Measurements from ENCODE around the gene SLAIN2. TPM values are rescaled to one million over a fixed set of nuclear protein-coding genes. Genes with fewer than 3 reads are reported as not detected.

Gene SLAIN2
- total and polyA plus RNA-seq, 5 experiments from 2014 or later: 25.9 to 109 (median 39.3) TPM

DNA sequence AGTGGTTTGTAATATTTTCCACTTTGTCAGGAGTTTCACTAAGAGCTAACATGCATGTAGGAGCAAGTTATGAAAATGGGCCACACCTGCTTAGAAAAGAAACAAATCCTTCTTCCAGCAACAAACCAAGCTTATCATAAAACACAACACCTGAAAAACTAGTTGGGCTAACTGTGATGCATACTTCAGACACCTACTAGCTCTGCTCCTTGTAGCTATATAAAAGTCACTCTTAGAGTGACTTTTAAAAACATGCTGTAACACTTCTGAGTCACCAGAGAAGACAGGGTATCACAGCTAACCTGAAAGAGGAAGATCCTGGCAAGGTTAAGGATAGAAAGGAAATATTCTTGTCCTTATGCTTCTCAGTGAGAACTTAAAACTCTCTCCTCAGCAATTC lies 3.6 kb upstream of the SLAIN2 start:
- Mint-ChIP-seq H3K4me3 (no peak overlapping the region), H3K27me3 (peaks cover 0 to 2% (median 2%) of the 10 kb centered on the region in 5 donors), H3K4me1 (peaks cover 9 to 22% (median 13%) of the 10 kb centered on the region in 4 donors), H3K27ac (no peak overlapping the region), H3K9me3 (no peaks in the 10 kb centered on the region), H3K36me3 (no peaks in the 10 kb centered on the region)
- DNase-seq (no peak), ATAC-seq (no peak)
- POLR2A ChIA-PET: no interaction called here

- H3K9me3 Mint-ChIP-seq: no peaks in the 10 kb centered on the region
- POLR2A ChIA-PET: no interaction called here
- no peaks in the 10 kb centered on the region for H3K36me3 Mint-ChIP-seq
- peaks cover 13 to 40% (median 31%) of the 10 kb centered on the region in 4 donors for H3K4me1 Mint-ChIP-seq
- H3K27me3 Mint-ChIP-seq: no peaks in the 10 kb centered on the region
- DNase-seq (no peak), ATAC-seq (no peak)
- H3K4me3 Mint-ChIP-seq: peak overlapping the region in 3 of 10 donors; percentile 90 to 98 (median 95)
- H3K27ac Mint-ChIP-seq: peak overlapping the region in 4 of 10 donors; percentile 22 to 97 (median 96)
Measured at GRCh38 chr4:48339642-48340041, 1.7 kb upstream of the SLAIN2 start.

GRCh38 chr4:48340276-48340964 lies 909 bp upstream of the SLAIN2 start:
- POLR2A ChIA-PET: interaction anchor here (2.0 kb wide), 1 partner anchor 207 kb away, joined by 6 read pairs; the partner anchor contains the start of gene TXK
- no peaks in the 10 kb centered on the region for H3K9me3 Mint-ChIP-seq
- ATAC-seq (peak; percentile 7 to 9), DNase-seq (peak in 3 of 10 donors; percentile 4 to 18 (median 9))
- H3K27ac Mint-ChIP-seq: peak overlapping the region; percentile 95 to 99 (median 97)
- no peaks in the 10 kb centered on the region for H3K27me3 Mint-ChIP-seq
- peaks cover 18 to 48% (median 39%) of the 10 kb centered on the region in 4 donors for H3K4me1 Mint-ChIP-seq
- H3K36me3 Mint-ChIP-seq: no peaks in the 10 kb centered on the region
- peak overlapping the region; percentile 90 to 99 (median 97) for H3K4me3 Mint-ChIP-seq

DNA sequence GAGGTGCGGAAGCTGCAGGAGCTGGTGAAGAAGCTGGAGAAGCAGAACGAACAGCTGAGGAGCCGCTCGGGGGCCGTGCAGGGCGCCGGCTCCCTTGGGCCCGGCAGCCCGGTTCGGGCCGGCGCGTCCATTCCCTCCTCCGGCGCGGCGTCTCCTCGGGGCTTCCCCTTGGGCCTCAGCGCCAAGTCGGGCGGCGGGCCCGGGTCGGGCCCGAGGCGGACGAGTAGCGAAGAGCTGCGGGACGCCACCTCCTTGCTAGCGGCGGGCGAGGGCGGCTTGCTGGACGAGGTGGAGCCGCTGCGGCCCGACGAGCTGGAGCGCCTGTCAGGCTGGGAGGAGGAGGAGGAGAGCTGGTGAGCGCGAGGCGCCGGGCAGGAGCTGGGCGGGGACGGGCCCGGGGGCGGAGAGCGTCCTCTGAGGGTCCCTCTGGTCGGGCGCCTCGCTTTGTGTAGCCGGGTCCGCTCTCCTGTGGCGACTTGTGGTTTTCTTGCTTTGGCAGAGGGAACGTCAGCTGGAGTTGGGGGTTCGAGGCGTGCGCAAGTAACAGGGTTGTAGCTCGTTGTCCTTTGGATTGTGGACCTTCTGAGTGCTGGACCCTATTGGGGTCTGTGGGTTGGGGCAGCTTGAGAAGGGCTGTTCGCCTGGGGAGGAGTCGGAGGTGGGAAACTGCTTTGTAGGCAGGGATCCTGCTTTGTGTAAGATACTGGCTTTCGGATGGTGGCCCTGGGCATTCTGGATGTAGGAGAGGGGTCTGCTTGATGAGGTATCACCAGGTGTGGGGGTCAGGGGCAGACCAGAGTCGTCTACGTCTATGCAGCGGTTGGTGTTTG lies 662 bp downstream of the SLAIN2 start:
- ATAC-seq: peak; percentile 17 to 28
- no peaks in the 10 kb centered on the region for H3K9me3 Mint-ChIP-seq

GRCh38 chr4:48342606-48342880 lies 1.2 kb downstream of the SLAIN2 start:
- no peak for ATAC-seq
- peaks cover 24 to 64% (median 53%) of the 10 kb centered on the region in 4 donors for H3K4me1 Mint-ChIP-seq

More for the DNA sequence above, 662 bp downstream of the SLAIN2 start:
- POLR2A ChIA-PET: interaction anchor here (0.6 to 2.0 kb wide), 9 partner anchors 15 to 438 kb away, joined by 3 to 8 read pairs (median 3); partner anchors contain the start of genes FRYL, NFXL1 and TXK
- Mint-ChIP-seq H3K27ac (peak overlapping the region; percentile 95 to 99 (median 98)), H3K36me3 (peaks cover 0 to 2% (median 0%) of the 10 kb centered on the region in 3 donors), H3K4me3 (peak overlapping the region; percentile 95 to 99 (median 98)), H3K27me3 (no peaks in the 10 kb centered on the region), H3K4me1 (peaks cover 24 to 62% (median 52%) of the 10 kb centered on the region in 4 donors)
- DNase-seq: peak in 9 of 10 donors; percentile 1 to 69 (median 34)

DNA sequence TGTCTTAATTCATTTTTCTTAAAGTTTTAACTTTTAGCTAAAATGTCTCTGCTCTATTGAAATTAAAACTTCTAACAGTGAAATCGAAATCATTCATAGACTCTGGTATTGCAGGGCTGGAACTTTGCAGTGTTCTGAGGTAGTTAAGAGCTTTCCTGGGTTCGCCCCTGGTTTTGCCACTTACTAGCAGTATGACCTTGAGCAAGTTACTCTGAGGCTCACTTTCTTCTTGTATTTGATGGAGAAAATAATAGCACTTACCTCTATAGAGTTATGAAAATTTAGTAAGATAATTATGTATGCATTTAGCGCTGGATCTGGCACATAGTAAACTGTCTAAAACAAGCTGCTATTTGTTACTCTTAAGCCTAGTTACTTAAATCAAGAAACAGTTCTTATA lies 1.7 kb downstream of the SLAIN2 start:
- ATAC-seq: no peak
- Mint-ChIP-seq H3K9me3 (no peaks in the 10 kb centered on the region), H3K4me1 (peaks cover 28 to 69% (median 58%) of the 10 kb centered on the region in 4 donors), H3K27ac (peak overlapping the region in 8 of 10 donors; percentile 1 to 97 (median 70)), H3K27me3 (no peaks in the 10 kb centered on the region), H3K36me3 (peaks cover 0 to 3% (median 2%) of the 10 kb centered on the region in 3 donors), H3K4me3 (peak overlapping the region; percentile 91 to 99 (median 97))
- no peak for DNase-seq
- POLR2A ChIA-PET: interaction anchor here (0.5 to 1.5 kb wide), 4 partner anchors 27 to 437 kb away, joined by 3 read pairs; partner anchors contain the start of gene FRYL

More at GRCh38 chr4:48342606-48342880, 1.2 kb downstream of the SLAIN2 start:
- Mint-ChIP-seq H3K36me3 (peaks cover 0 to 2% (median 0%) of the 10 kb centered on the region in 3 donors), H3K27ac (peak overlapping the region; percentile 80 to 97 (median 94)), H3K9me3 (no peaks in the 10 kb centered on the region), H3K27me3 (no peaks in the 10 kb centered on the region), H3K4me3 (peak overlapping the region; percentile 91 to 99 (median 97))
- POLR2A ChIA-PET: interaction anchor here (0.5 to 2.0 kb wide), 8 partner anchors 14 to 437 kb away, joined by 3 to 8 read pairs (median 4); partner anchors contain the start of genes FRYL, NFXL1 and TXK
- no peak for DNase-seq

GRCh38 chr4:48343551-48343950 lies 2.2 kb downstream of the SLAIN2 start:
- ATAC-seq (no peak), DNase-seq (no peak)
- Mint-ChIP-seq H3K36me3 (peaks cover 0 to 3% (median 2%) of the 10 kb centered on the region in 3 donors), H3K4me1 (peaks cover 28 to 74% (median 63%) of the 10 kb centered on the region in 4 donors), H3K27me3 (no peaks in the 10 kb centered on the region), H3K9me3 (no peaks in the 10 kb centered on the region), H3K4me3 (peak overlapping the region; percentile 91 to 99 (median 97)), H3K27ac (peak overlapping the region in 6 of 10 donors; percentile 1 to 91 (median 66))
- POLR2A ChIA-PET: interaction anchor here (0.6 to 1.5 kb wide), 2 partner anchors 26 to 113 kb away, joined by 3 read pairs; no protein-coding TSS in a partner anchor

DNA sequence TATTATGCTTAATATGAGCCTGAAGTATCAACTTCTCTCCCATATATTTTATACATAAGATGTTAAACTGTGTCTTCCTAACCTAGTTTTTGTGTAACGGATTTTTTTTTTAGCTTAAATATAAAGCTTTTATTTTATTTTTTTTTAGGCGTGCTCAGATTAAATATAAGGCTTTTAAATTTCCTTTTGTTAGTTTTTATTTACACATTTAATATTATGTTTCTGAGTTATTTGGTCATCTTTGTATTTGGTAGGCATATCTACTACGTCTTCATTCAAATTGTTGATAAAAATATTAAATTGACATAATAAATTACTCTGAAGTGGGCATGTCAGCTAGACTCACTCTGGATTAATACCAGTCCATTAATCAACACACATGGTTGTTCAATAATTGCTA lies 4.2 kb downstream of the SLAIN2 start:
- peaks cover 32 to 82% (median 74%) of the 10 kb centered on the region in 4 donors for H3K4me1 Mint-ChIP-seq
- POLR2A ChIA-PET: no interaction called here

DNA sequence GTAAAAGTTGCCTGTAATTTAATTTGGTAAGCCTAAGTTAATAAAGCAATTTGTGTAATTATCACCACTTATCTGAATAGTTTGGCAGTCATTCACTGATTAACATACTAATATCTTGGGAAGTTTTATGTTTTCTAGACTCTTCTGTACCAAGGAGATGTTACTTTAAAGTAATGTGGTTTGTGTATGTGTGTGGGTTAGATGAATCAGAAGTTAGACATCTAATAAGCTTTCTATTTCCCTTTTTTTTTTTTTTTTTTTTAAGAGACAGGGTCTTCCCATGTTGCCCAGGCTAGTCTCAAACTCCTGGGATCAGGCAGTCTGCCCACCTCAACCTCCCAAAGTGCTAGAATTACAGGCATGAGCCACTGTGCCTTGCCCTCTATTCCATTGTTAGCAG lies 5.3 kb downstream of the SLAIN2 start:
- DNase-seq: no peak
- no peak for ATAC-seq
- peak overlapping the region in 4 of 10 donors; percentile 1 to 49 (median 30) for H3K27ac Mint-ChIP-seq
- POLR2A ChIA-PET: no interaction called here
- H3K4me1 Mint-ChIP-seq: peaks cover 31 to 88% (median 81%) of the 10 kb centered on the region in 4 donors
- H3K4me3 Mint-ChIP-seq: peak overlapping the region in 7 of 10 donors; percentile 2 to 63 (median 46)
- H3K36me3 Mint-ChIP-seq: peaks cover 1 to 3% (median 3%) of the 10 kb centered on the region in 3 donors
- peaks cover 0 to under 1% (median 0%) of the 10 kb centered on the region in 9 donors for H3K9me3 Mint-ChIP-seq
- no peaks in the 10 kb centered on the region for H3K27me3 Mint-ChIP-seq

More for the DNA sequence above, 4.2 kb downstream of the SLAIN2 start:
- peaks cover 0 to 3% (median 2%) of the 10 kb centered on the region in 3 donors for H3K36me3 Mint-ChIP-seq
- no peak overlapping the region for H3K27ac Mint-ChIP-seq
- DNase-seq (no peak), ATAC-seq (no peak)
- no peaks in the 10 kb centered on the region for H3K27me3 Mint-ChIP-seq
- H3K4me3 Mint-ChIP-seq: peak overlapping the region in 3 of 10 donors; percentile 41 to 98 (median 55)
- no peaks in the 10 kb centered on the region for H3K9me3 Mint-ChIP-seq

GRCh38 chr4:48347282-48347921 lies 6.1 kb downstream of the SLAIN2 start:
- DNase-seq (no peak), ATAC-seq (no peak)
- Mint-ChIP-seq H3K4me1 (peaks cover 31 to 89% (median 85%) of the 10 kb centered on the region in 4 donors), H3K9me3 (peaks cover 0 to 5% (median 0%) of the 10 kb centered on the region in 9 donors), H3K27me3 (no peaks in the 10 kb centered on the region), H3K4me3 (peak overlapping the region in 4 of 10 donors; percentile 24 to 47 (median 30)), H3K36me3 (peaks cover 3 to 8% (median 6%) of the 10 kb centered on the region in 3 donors), H3K27ac (no peak overlapping the region)
- POLR2A ChIA-PET: no interaction called here

DNA sequence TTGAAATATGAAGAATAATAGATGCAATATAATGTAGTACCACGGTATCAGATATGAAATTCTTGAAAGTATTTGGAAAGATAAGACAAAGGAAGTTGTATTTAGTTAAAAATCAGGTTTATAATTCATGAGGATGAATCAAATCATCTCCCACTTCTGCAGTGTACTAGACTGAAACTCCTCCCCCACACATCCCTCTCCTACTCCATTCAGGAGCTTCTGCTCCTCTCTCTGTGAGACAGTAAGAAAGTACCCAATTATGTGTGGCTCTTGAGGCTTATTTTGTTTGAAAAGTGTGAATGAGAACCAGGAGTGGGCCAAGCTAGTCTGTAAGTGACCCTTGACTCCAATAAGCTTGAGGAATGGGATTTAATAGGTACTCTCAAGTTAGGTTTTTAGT lies 9.5 kb downstream of the SLAIN2 start:
- DNase-seq: no peak
- H3K9me3 Mint-ChIP-seq: peaks cover 0 to 5% (median 0%) of the 10 kb centered on the region in 9 donors
- POLR2A ChIA-PET: no interaction called here
- H3K36me3 Mint-ChIP-seq: peaks cover 6 to 12% (median 11%) of the 10 kb centered on the region in 3 donors
- peaks cover 31 to 87% (median 77%) of the 10 kb centered on the region in 4 donors for H3K4me1 Mint-ChIP-seq
- H3K27me3 Mint-ChIP-seq: no peaks in the 10 kb centered on the region
- H3K4me3 Mint-ChIP-seq: peak overlapping the region in 1 of 10 donors; percentile 40
- no peak for ATAC-seq
- peak overlapping the region in 1 of 10 donors; percentile 62 for H3K27ac Mint-ChIP-seq

DNA sequence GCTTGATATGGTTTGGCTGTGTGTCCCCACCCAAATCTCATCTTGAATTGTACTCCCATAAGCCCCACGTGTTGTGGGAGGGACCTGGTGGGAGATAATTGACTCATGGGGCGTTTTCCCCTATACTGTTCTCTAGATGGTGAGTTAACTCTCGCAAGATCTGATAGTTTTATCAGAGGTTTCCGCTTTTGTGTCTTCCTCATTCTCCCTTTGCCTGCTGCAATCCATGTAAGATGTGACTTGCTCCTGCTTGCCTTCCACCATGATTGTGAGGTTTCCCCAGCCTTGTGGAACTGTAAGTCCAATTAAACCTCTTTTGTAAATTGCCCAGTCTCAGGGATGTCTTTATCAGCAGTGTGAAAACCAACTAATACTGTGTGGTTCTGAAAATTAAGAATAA lies 11.5 kb downstream of the SLAIN2 start:
- Mint-ChIP-seq H3K36me3 (peaks cover 6 to 10% (median 10%) of the 10 kb centered on the region in 3 donors), H3K27me3 (no peaks in the 10 kb centered on the region), H3K4me1 (peaks cover 24 to 80% (median 65%) of the 10 kb centered on the region in 4 donors), H3K4me3 (peak overlapping the region in 2 of 10 donors; percentile 16 to 19), H3K9me3 (peaks cover 0 to 5% (median 0%) of the 10 kb centered on the region in 9 donors), H3K27ac (peak overlapping the region in 2 of 10 donors; percentile 16 to 28)
- no peak for ATAC-seq
- POLR2A ChIA-PET: no interaction called here
- DNase-seq: no peak
